ELF-1 (cell line): ENCODE measurements around the gene PIGZ.
A peak's percentile ranks its signal among the peaks of the same experiment; 100 is the strongest.

Source experiments
- DNase-seq: peaks from one replicate; pipeline ENCODE4 v3.0.0-alpha.2; 2016; ENCODE audit warnings: low read depth, low spot score

The PIGZ gene

DNA sequence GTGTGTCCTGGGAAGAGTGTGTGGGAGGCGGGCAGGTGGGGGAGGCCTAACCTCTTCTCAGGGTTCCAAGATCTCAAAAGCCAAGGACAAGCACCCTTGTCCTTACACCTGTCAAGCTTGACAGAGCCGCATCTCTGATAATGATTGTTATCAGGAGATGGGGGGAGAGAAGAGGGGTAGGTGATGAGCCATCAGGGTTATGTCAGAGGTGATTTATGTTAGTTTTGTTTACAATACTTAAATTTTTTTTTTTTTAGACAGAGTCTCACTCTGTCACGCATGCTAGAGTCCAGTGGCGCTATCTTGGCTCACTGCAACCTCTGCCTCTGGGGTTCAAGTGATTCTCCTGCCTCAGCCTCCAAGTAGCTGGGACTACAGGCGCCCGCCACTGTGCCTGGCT lies 18.9 kb downstream of the PIGZ start:
- DNase-seq = no peak

DNA sequence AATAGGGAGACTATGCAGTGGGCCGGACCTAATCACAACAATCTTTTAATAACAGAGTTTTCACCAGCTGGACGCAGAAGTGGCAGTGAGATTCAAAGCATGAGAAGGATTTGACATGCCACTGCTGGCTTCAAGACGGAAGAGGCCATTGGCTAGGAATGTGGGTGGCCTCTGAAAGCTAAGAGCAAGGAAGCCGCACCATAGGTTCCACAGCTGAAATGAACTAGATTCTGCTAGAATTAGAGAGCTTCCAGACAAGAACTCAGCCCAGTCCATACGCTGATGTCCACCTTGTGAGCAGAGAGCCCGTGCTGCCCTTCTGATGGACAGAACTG lies 19.4 kb downstream of the PIGZ start:
- DNase-seq = no peak

DNA sequence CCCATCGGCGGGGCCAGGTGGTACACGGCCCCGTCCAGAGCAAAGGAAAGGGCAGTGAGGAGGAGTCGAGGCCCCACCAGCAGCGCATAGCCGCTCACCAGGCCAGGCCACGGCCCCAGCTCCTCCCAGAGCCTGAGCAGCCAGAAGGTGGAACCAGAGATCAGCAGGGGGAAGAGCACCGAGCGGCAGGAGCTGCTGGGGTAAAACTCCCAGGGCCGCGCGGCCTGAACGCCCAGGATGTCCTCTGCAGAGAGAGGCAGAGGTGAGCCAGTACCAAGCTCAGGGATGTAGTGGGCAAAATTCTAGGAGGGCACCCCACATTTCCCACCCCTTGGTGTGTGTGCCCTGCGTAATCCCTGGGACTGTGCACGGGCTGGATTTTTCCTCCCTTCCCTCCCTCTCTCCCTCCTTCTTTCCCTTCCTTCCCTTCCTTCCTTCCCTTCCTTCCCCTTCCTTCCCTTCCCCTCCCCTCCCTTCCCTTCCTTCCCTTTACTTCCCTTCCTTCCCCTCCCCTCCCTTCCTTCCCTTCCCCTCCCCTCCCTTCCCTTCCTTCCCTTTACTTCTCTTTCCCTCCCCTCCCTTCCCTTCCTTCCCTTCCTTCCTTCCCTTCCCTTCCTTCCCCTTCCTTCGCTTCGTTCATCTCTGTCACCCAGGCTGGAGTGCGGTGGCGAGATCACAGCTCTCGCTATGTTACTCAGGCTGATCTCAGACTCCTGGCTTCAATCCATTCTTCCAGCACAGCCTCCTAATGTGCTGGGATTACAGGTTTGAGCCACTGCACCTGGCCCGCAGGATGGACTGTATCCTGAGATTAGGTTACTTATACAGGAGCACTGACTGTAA lies 20.0 kb downstream of the PIGZ start:
- peak; percentile 89 for DNase-seq

DNA sequence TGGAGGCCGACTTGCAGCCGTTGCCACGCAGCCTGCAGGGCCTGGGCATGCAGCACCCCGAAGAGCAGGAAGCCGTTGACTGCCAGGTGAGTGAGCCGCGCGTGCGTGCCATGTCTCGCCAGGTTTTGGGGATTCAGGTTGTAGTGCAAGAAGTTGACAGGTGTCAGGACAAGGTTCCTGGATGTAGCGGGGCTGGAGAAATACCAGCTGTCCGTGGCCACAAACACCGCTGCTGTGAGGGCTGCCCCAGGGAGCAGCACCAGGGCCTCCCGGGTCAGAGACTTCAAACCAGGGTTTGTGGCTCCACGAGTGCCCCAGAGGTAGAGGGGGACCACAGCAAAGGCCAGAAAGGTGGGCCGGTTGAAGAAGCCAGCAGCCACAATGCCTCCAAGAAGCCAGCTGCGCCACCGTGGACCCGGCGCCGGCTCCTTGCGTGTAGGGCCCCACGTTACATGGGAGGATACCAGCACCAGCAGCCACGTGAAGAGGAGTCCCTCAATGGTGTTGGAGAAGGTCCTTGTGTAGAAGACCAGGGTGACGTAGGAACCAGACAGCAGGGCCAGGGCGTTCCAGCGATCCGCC lies 20.7 kb downstream of the PIGZ start:
- DNase-seq = no peak

DNA sequence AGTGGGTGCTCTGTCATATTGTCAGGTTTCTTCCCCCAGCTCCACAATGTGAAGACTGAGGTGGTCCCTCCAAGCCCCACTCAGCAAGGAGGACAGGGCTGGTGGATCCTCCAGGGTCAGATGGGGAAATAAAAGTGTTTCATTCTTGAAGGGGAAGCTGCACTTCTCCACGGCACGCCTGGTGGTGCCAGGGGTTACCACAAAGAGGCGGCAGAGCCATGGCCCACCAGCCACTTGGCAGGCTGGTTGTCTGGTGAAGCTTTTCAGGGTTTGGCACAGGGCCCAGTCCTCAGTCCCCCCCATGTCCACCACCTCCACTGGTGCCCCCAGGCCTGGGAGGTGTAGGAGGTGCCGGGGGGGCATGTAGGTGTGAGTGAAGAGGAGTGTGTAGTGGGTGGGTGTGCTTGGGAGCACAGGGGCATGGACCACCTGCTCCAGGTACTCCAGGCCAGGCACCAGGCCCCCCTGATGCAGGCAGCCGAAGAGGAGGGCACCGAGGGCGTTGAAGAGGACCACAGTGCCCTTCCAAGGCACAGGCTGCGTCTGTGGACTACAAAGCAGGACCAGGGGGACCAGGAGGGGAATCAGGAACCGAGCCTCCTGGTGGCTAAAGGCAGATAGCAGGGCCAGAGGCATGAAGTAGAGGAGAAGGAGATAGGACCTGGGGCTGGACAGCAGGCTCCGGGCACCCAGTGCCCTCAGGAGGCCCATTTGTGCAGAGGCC lies 21.3 kb downstream of the PIGZ start:
- peak; percentile 52 for DNase-seq

DNA sequence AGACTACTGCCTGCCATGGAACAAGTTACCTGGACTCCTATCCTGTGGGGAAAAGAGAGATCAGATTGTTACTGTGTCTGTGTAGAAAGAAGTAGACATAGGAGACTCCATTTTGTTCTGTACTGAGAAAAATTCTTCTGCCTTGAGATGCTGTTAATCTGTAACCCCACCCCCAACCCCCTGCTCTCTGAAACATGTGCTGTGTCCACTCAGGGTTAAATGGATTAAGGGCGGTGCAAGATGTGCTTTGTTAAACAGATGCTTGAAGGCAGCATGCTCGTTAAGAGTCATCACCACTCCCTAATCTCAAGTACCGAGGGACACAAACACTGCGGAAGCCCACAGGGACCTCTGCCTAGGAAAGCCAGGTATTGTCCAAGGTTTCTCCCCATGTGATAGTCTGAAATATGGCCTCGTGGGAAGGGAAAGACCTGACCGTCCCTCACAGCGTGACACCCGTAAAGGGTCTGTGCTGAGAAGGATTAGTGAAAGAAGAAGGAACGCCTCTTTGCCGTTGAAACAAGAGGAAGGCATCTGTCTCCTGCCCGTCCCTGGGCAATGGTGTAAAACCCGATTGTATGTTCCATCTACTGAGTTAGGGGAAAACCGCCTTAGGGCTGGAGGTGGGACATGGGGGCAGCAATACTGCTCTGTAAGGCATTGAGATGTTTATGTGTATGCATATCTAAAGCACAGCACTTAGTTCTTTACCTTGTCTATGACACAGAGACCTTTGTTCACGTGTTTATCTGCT lies 24.4 kb downstream of the PIGZ start:
- peak; percentile 64 for DNase-seq

DNA sequence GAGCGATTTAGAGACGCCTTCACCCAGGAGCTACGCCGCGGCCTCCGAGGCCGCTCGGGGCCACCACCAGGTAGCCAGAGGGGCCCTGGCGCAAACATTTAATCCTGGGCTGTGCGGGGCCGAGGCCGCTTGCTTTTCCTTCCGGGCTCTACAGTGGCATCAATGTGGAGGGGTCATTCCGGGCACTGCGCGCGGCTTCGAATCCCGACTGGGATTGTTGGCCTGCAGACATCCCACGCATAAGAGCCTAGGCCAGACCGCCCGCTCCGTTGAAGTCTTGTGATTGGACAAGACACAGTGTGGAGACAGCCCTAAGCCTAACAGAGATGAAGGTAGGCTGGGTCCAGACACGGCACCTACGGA lies 25.7 kb downstream of the PIGZ start:
- no peak for DNase-seq

DNA sequence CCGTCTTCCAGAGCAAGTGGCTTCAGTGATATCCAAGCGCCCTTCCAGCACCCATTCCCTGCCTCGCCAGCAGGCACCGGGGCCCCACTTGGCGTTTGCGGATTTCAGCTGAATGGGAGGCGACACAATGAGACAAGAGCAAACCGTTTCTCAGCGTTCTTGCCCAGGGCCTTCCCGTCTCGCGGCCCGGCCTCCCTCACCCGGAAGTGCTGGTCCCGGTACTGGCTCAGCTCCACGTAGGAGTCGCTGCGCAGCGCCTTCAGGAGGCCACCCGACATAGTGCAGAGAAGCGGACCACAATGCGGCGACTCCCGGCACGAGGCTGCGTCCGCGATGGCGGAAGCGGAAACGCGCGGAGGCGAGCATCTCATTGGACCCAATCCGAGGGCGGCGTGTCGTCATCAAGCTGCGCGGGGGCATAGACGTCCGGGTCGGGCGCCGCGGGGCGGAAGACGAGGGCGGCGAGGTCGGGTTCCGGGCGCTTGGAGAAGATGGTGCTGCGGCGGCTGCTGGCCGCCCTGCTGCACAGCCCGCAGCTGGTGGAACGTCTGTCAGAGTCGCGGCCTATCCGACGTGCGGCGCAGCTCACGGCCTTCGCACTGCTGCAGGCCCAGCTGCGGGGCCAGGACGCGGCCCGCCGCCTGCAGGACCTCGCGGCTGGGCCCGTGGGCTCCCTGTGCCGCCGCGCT lies 26.3 kb downstream of the PIGZ start, which contains the start of gene NCBP2:
Gene NCBP2 (minus strand): TSS at position 303 of the 689 bp plus-strand sequence. CDS start 25 bp downstream, at position 278.
- DNase-seq = peak; percentile 99

DNA sequence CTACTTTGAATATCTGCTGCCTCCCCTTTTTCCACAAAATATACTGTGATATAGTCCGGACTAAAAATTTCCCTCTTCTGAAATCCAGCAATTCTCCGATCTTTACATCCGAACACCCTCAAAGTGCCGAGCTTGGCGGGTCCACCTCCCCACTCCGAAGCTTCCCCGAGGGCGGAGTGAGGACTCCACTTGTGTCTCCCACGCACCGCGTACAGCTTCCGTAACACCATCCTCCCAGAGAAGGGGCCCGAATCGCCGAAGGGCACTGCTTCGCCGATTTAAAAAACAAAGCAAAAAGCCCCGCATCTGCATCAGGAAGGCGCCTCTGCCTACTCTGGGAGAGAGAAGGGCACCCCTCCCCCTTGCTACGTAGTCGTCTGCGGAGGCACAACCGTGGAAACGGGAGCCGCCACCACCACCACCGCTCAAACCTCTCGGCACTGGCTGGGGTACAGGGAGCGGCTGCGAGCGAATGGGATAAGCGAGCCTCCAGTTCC lies 26.9 kb downstream of the PIGZ start:
- DNase-seq = no peak

DNA sequence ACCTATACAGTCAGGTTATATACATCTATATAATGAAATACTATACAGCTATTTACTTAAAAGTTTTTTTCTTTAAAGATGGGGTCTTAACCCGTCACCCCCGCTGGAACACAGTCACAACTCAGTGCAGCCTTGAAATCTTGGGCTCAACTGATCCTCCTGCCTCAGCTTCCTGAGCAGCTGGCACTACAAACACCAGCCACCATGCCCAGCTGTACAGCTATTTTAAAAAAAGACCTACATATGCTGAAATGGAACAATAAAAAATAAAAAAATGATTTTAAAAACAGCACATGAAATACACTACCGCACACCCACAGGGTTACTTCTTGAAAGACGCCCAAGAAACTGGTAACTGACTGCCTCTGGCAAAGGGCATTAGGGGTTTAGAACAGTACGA lies 30.1 kb downstream of the PIGZ start:
- DNase-seq = no peak

DNA sequence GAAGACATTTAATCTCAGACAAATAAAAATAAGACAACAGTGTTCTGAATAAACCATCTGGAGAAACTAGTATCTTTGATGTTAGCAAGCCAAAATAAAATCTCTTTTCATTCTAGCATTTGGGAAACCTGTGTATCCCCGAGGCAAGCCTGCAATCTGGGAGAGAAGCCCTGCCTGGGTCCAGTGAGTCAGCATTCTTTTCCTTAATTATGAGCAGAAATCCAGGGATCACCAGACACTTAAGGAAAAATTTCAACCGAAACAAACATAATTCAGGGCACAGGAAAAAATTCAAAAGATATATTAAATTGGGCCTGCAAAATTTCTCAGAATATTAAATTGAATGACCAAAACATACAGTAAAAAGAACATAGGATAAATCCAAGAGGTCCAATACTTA lies 30.5 kb downstream of the PIGZ start:
- no peak for DNase-seq

DNA sequence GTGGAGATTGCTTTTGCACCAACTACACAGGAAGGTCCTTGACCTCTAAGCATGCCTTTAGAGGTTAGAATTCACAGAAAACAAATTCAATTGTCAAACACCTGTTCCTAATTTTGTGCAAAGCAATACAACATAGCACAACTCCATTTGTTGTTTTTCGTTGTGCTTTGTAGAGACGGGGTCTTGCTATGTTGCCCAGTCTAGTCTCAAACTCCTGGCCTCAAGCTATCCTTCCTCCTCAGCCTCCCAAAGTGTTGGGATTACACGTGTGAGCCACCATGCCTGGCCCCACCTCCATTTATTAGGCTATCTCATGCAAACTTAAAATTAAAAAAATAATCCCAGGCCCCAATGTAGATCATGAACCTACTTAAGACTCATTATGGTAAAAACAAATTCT lies 32.3 kb downstream of the PIGZ start:
- no peak for DNase-seq

DNA sequence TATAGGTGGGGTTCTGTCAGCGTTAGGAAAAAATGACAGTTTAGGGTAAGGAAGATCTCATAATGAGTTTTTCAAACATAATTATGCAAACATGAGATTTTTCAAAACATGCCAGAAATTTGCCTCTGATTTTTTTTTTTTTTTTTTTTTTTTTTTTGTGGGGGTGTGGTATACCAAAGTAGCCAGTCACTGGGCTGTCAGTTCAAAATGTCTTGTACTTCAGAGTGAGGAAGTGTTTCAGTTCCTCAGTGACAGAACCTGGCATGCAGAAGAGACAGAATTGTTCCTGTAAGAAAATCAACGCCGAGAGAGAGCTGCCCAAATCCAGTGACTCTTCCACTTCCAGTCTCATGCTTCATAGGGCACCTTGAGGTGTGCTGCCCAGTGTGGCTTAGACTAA lies 36.0 kb downstream of the PIGZ start:
- no peak for DNase-seq

DNA sequence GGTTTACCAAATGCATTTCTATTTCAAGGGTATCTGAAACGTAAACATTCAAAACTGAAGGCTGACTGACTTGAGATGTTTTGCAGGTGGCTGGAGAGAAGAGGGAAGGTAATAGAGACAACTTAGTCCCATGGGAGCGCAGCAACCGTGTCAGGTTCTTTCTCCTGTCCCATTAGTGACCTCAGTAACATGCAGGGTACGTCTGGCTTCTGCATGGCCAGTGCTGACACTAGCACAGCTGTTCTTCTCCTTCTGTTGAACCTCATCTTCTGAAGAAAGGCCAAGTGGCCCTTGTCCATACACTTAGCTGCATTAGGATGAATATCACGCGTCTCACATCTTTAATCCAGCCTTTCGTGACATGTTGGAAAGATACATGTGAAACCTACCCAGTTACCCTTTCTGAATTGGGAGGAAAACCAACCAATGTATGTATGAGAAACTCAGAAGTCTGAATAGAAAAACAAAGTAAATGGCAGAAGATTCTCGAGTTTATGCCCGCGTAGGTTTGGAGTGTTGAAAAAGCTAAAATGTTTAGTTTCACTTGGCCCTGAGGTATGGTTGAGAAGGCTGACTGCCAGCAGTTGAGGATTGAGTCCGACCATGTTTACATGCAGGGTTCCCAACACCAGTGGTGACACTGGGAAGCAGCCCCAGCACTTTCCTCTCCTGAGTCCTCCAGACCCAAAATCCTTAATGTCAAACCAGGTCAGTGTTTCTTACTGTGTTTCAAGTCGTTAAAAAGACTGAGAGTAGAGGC lies 36.6 kb downstream of the PIGZ start:
- DNase-seq = no peak

DNA sequence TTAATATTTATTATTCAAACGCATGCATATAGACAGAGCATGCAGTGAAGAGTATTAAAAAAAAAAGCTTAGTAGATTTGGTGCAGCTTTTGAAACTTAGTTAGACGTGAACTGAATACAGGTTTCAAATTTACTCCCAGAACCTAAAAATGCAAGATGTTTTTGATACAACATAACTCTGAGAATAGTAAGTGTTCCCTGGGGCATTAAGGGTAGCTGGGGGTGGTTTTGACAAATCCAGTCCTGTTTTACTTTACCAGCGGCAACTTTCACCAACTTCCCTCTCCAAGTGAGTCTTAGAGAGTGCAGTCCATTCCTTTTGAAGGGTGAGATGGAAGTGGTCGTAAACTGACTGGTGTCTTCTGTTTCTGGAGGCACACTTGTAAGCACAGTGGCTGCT lies 37.5 kb downstream of the PIGZ start:
- no peak for DNase-seq

DNA sequence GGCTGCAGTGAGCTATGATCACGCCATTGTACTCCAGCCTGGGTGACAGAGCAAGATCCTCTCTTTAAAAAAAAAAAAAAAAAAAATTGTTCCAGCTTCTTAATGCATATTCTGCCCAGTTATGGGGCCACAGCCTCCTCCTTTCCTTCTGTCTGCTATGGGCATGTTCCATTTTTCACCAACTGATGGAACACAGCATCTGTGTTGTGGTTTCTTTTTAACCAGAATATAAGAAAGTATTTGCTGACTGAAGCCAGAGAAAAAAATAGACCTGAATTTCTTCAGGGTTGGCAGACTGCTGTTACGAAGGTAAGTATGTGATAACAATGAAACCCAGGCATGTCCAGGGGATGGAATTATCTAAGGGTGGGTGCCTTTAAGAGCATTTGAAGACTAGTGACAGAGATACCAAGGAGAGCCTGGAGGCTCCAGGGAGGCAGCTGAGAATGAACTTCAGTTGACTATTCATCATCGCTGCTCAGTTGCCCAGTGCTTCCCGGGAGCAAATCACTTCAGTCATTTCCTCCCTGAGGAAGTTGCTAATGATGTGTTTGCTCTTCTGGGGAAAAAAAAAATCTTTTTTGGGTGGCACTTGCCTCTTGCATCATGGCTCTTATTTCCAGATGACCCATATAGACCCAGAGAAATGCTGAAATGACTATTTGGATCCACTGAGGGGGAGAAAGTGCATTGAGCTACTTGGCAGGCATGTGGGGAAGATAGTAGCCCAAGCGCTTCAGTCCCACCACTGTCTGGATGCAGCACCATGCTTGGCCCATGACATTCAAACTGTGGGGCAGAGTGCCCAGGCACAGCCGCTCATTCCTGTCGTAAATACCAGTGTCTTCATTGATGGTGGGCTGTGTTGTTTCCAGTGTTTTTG lies 40.8 kb downstream of the PIGZ start:
- no peak for DNase-seq

DNA sequence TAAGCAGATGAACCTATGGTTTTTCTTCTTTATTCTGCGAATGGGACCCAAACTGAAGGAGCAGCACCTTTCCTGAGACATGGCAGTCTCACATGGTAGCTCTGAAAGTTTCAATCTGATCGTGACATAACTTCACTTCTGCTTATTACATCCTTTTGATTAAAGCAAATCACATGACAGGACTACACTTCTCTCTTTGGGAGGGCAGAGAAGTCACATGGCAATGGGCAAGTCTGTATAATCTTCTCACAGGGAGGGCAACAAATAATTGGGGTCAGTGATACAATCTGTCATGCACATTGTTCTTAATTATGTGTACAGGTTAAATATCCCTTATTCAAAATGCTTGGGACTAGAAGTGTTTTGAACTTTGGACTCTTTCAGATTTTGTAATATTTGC lies 47.9 kb downstream of the PIGZ start:
- no peak for DNase-seq

DNA sequence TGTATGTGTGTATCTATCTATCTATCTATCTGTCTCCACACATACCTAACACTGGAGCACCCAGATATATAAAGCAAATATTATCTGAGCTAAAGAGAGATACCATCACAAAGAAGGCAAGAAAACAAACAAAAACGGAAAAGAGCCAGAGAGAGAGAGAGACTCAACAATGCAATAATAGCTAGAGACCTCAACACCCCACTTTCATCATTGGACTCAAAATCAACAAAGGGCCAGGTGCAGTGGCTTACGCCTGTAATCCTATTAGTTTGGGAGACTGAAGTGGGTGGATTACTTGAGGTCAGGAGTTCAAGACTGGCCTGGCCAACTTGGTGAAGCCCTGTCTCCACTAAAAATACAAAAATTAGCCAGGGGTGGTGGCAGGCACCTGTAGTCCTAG lies 49.7 kb downstream of the PIGZ start:
- no peak for DNase-seq

DNA sequence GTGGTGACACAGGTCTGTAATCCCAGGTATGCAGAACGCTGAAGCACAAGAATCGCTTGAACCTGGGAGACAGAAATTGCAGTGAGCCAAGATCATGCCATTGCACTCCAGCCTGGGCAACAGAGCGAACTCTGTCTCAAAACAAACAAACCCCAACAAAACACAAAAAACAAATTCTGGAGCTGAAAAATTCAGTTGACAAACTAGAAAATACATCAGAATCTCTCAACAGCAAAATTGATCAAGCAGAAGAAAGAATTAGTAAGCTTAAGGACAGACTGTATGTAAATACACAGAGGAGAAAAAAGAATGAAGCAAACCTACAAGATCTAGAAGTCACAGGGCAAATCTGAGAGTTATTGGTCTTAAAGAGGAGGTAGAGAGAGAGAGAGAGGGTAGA lies 51.6 kb downstream of the PIGZ start:
- no peak for DNase-seq

DNA sequence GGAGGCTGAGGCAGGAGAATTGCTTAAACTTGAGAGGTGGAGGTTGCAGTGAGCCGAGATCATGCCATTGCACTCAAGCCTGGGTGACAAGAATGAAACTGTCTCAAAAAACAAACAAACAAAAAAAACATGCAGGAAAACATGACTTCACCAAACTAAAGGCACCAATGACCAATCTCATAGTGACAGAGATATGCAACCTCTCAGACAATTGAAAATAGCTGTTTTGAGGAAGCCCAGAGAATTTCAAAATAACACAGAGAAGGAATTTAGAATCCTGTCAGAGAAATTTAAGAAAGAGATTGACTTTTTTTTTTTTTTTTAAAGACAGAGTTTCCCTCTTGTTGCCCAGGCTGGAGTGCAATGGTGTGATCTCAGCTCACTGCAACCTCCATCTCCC lies 52.4 kb downstream of the PIGZ start:
- DNase-seq = no peak
